GM23338 (cell line): Measurements from ENCODE around the gene SEC23A. TPM values are rescaled to one million over a fixed set of nuclear protein-coding genes. Genes with fewer than 3 reads are reported as not detected.

Source experiments
- ATAC-seq: fragments of 200-7000 bp; cut with Tn5 transposase; 3 replicates; pipeline ENCODE4 v1.9.1; 2020
- DNase-seq: peaks from one replicate; pipeline ENCODE4 v3.0.0-alpha.2; 2015; ENCODE audit warnings: low spot score
- H2AFZ ChIP-seq: fragments of 200-600 bp; sonication (generic); 2 replicates; pipeline ENCODE4 v1.8.0; 2016; ENCODE audit warnings: antibody characterized with exemption, mild to moderate bottlenecking, moderate library complexity
- H3F3A ChIP-seq: fragments of 200-600 bp; sonication (generic); replicated peaks from 2 replicates; pipeline ENCODE4 v1.8.0; 2017; ENCODE audit warnings: antibody characterized with exemption, mixed run types, low read depth
- H3K27ac ChIP-seq: fragments of 200-600 bp; sonication (generic); 2 replicates; pipeline ENCODE4 v1.6.1; 2016; ENCODE audit warnings: low read depth
- H3K27me3 ChIP-seq: fragments of 200-600 bp; sonication (generic); 2 replicates; pipeline ENCODE4 v1.8.0; 2016; ENCODE audit warnings: mild to moderate bottlenecking, mixed run types, moderate library complexity; ENCODE audit not compliant: insufficient read depth
- H3K36me3 ChIP-seq: fragments of 200-600 bp; sonication (generic); 2 replicates; pipeline ENCODE4 v1.8.0; 2016; ENCODE audit warnings: mild to moderate bottlenecking; ENCODE audit not compliant: insufficient read depth
- H3K4me1 ChIP-seq: fragments of 200-600 bp; sonication (generic); 2 replicates; pipeline ENCODE4 v1.8.0; 2016; ENCODE audit warnings: mild to moderate bottlenecking, moderate library complexity; ENCODE audit not compliant: insufficient read depth
- H3K4me2 ChIP-seq: fragments of 200-600 bp; sonication (generic); 2 replicates; pipeline ENCODE4 v1.7.1; 2017; ENCODE audit warnings: mixed run types
- H3K4me3 ChIP-seq: fragments of 200-600 bp; sonication (generic); 2 replicates; pipeline ENCODE4 v1.6.1; 2016; ENCODE audit warnings: mixed run types
- H3K79me2 ChIP-seq: fragments of 200-600 bp; sonication (generic); replicated peaks from 2 replicates; pipeline ENCODE4 v1.8.0; 2017; ENCODE audit warnings: mild to moderate bottlenecking; ENCODE audit not compliant: insufficient read depth
- H3K9me2 ChIP-seq: fragments of 200-600 bp; sonication (generic); 2 replicates; pipeline ENCODE4 v1.8.0; 2017; ENCODE audit not compliant: insufficient read depth
- H4K20me1 ChIP-seq: fragments of 200-600 bp; sonication (generic); replicated peaks from 2 replicates; pipeline ENCODE4 v1.8.0; 2017; ENCODE audit warnings: mild to moderate bottlenecking; ENCODE audit not compliant: insufficient read depth
- H3K27ac Mint-ChIP-seq: 2 replicates; pipeline ENCODE4 v1.8.0; 2020; ENCODE audit warnings: inconsistent platforms, mild to moderate bottlenecking, moderate library complexity, mixed read lengths
- H3K27me3 Mint-ChIP-seq: 3 replicates; pipeline ENCODE4 v1.8.0; 2022; ENCODE audit warnings: low read depth, mild to moderate bottlenecking, moderate library complexity, mixed read lengths, inconsistent platforms; ENCODE audit not compliant: insufficient read depth, poor library complexity
- H3K36me3 Mint-ChIP-seq: 3 replicates; pipeline ENCODE4 v1.8.0; 2021; ENCODE audit warnings: low read depth, mild to moderate bottlenecking, inconsistent platforms, moderate library complexity, mixed read lengths
- H3K4me1 Mint-ChIP-seq: 3 replicates; pipeline ENCODE4 v1.8.0; 2020; ENCODE audit warnings: mild to moderate bottlenecking, inconsistent platforms, mixed read lengths
- H3K4me3 Mint-ChIP-seq: 3 replicates; pipeline ENCODE4 v1.8.0; 2021; ENCODE audit warnings: moderate library complexity, mild to moderate bottlenecking, inconsistent platforms, mixed read lengths
- H3K9me3 Mint-ChIP-seq: 3 replicates; pipeline ENCODE4 v1.8.0; 2020; ENCODE audit warnings: moderate library complexity, mild to moderate bottlenecking, inconsistent platforms, mixed read lengths
- CREB1 ChIP-seq: fragments of 250-450 bp; sonication (Bioruptor Pico); IDR thresholded peaks from 2 replicates; pipeline ENCODE4 v1.5.0; 2020; ENCODE audit warnings: low read depth, mild to moderate bottlenecking, moderate library complexity
- ZNF114 ChIP-seq: fragments of 250-450 bp; sonication (Bioruptor Pico); IDR thresholded peaks from 2 replicates; pipeline ENCODE4 v1.5.0; 2020; ENCODE audit warnings: mild to moderate bottlenecking, moderate library complexity
- ZNF462 ChIP-seq: fragments of 250-450 bp; sonication (Bioruptor Pico); IDR thresholded peaks from 2 replicates; pipeline ENCODE4 v1.5.0; 2020; ENCODE audit warnings: mild to moderate bottlenecking, moderate library complexity
- polyA plus RNA-seq: library from polyadenylated mRNA; unstranded; fragments of >200 nt; fragmentation: Nextera tagmentation; extraction: Ambion mirVana; gene quantifications from 2 replicates; pipeline ENCODE4 v1.2.1, GENCODE V29; 2016
- total RNA-seq: library from RNA; depleted of rRNA; stranded (reverse); fragments of >200 nt; shearing (Covaris generic); gene quantifications from 2 replicates; pipeline ENCODE4 v1.2.3, GENCODE V29; 2014
- TF ChIP-seq, protein P1 (sequence below), 2 experiments: fragments of 200-600 bp in 1 of 2; sonication (generic) in 1 of 2; conservative IDR thresholded peaks; 2 replicates each; pipeline versions ENCODE4 v1.5.1 to v1.6.1; 2016 to 2017; ENCODE audit warnings: antibody characterized with exemption in 2 of 2, low read depth in 2 of 2, mild to moderate bottlenecking in 2 of 2, moderate library complexity in 1 of 2

SEC23A gene
- total and polyA plus RNA-seq, 2 experiments from 2014 or later: 22.7 to 89.9 TPM

GRCh38 chr14:39043352-39043943 is 59.6 kb downstream of the SEC23A start (continued):
- no peak for TF ChIP-seq ZNF462 (CRISPR knock-in tag)
- no peak for TF ChIP-seq ZNF114

DNA sequence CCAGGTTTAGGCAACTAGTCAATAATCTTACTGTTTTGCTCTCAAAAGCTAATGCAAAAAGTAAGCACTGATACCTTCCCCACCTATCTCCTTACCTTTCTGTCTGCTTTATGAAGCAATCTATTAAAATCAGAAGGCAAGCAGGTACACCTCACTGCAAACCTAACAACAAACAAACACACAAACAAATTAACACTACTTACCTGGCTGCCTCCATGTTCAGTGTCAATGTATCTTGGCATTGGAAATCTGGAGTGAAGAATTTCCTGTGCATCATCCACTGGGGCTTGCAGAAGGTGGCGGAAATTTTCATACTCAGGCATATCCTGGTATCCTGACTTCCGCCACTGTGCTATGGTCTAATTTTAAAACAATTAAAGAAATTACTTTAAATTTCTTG is 62.5 kb downstream of the SEC23A start:
- no peak for ATAC-seq
- Histone ChIP-seq H3K27me3 (no peaks in the 10 kb centered on the region), H2AFZ (no peak overlapping the region), H3K79me2 (no peaks in the 10 kb centered on the region), H3K27ac (no peak overlapping the region), H3K4me3 (no peak overlapping the region), H3K9me2 (no peaks in the 10 kb centered on the region), H3K4me2 (no peak overlapping the region), H3K4me1 (no peaks in the 10 kb centered on the region), H3K36me3 (peaks cover 38% of the 10 kb centered on the region), H3F3A (no peaks in the 10 kb centered on the region), H4K20me1 (no peaks in the 10 kb centered on the region)
- no peak for DNase-seq
- no peak overlapping the region for H3K27ac Mint-ChIP-seq
- H3K4me1 Mint-ChIP-seq: no peaks in the 10 kb centered on the region
- no peak overlapping the region for H3K4me3 Mint-ChIP-seq
- no peaks in the 10 kb centered on the region for H3K27me3 Mint-ChIP-seq
- H3K9me3 Mint-ChIP-seq: no peaks in the 10 kb centered on the region
- H3K36me3 Mint-ChIP-seq: peaks cover 18% of the 10 kb centered on the region; the same call in 2 of the 3 replicates
- TF ChIP-seq, protein P1, sequence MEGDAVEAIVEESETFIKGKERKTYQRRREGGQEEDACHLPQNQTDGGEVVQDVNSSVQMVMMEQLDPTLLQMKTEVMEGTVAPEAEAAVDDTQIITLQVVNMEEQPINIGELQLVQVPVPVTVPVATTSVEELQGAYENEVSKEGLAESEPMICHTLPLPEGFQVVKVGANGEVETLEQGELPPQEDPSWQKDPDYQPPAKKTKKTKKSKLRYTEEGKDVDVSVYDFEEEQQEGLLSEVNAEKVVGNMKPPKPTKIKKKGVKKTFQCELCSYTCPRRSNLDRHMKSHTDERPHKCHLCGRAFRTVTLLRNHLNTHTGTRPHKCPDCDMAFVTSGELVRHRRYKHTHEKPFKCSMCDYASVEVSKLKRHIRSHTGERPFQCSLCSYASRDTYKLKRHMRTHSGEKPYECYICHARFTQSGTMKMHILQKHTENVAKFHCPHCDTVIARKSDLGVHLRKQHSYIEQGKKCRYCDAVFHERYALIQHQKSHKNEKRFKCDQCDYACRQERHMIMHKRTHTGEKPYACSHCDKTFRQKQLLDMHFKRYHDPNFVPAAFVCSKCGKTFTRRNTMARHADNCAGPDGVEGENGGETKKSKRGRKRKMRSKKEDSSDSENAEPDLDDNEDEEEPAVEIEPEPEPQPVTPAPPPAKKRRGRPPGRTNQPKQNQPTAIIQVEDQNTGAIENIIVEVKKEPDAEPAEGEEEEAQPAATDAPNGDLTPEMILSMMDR (conservative IDR thresholded peaks at IDR 0.05; ENCODE audit: low read depth in 2 of 2): no peak
- TF ChIP-seq CREB1 (CRISPR knock-in tag) (no peak), ZNF114 (no peak)
